ENCODE data around the gene RNF220.

The RNF220 gene

DNA sequence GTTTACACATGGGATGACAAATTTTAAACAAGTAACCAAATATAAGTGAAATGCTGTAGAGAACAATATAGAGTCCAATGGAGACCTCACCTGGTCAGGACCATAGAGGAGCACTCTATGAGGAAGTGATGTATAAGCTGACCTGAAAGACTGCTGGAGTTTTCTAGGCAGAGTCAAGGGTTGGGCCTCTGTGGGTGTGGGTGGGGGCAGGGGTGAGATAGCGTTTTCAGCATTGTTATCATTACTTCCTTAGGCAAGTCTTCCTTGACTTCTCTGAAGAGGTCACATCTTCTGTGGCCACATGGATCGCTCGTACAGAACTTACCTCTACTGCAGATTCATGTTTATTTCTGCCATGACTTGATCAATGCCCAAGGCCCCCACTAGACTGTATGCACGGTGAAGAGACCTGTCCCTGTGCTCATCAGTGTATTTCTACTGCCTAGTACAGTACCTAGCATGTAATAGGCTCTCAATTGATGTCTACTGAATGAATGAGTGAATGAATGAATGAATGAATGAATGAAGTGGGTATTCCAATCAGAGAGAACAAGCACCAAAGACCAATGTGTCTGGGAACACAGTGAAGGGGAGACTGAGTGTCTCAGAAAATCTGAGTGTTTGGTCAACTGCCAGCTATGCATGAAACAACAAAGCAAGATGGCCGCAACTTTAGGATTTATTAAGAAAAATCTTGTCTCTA lies 116.5 kb downstream of the RNF220 start:
- DNase-seq (ENCODE audit: low read depth in 2 of 2) = no peak

DNA sequence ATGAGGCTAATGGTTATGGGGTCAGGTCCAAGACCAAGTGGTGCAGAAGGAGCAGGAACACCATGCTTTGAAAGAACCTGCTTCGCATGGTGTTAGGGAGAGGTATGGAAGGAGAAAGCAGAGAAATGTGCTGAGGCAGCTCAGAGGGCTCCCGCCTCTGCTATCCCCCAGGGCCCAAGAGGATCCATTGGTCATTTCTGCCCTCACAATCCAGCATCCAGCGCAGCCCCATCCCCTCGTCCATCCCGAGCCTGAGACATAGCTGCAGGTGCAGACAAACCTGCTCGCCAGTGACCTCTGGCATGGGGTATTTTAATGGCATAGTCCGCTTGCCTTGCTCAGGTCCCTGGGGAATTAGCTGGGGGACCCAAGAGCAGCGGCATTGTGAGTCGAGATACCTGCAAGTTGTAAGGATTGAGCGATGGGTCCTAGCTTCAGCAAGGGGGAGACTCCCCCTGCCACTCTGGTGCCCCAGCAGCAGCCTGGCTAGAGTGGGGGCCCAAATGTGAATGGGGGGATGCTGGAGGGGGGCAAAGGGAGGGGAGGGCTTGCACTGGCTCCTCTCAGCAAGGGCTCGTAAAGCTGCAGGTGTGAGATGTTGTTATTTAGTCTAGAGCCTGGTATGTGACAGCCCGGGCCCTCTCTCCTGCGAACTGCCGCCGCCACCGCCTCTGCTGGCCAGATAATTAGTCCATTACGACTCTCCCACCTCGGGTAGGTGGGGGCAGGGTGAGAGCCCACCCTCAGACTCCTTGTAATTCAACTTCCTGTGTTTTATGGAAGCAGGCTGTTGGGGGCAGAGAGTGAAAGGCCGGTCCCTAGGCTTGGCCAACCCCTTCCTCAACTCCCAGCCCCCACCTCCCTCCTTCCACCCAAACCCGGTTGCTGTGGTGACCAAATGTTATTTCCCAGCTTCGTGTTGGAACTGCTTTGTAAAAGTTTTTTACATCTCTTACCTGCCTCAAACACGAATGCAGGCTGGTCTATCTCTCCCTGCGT lies 118.8 kb downstream of the RNF220 start:
- DNase-seq (ENCODE audit: low read depth in 2 of 2) = no peak

DNA sequence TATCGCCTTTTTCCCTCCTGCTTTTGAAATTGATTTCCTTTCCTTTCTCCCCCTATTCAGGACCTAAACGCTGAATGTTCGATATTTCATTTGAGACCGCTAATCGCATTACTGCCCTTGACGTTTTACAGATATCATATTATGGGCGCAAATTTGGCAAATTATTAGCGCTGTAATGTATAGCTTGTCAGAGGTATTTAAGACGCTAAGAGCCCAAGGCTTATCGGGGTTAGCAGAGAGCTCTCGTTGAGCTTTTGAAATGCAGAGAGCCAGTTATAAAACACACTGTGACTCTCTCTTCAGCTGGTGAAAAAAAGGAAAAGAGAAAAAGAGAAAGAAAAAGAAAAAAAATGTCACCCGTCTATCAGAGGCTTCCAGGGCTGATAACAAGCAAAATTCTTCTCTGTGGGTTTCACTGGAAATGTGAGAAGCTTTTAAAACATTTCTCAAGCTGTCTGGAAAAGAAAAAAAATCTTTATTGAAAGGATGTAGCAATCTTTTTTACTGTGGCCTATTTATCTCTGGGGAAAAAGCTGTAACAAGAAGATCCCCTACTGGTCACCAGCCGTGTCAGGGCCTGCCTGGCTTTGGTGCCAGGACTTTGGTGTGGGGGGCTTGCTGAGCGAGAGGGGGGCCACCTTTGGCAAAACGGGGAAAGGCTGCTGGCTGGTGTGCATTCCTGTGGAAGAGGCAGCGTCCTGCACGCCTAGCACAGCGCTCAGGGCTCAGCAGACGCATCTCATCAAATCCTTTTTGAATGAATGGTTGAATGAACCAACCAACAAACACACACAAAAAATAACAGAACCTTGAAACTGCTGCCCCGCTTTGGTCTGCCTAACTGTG lies 119.8 kb downstream of the RNF220 start:
- no peak for DNase-seq (ENCODE audit: low read depth in 2 of 2)

DNA sequence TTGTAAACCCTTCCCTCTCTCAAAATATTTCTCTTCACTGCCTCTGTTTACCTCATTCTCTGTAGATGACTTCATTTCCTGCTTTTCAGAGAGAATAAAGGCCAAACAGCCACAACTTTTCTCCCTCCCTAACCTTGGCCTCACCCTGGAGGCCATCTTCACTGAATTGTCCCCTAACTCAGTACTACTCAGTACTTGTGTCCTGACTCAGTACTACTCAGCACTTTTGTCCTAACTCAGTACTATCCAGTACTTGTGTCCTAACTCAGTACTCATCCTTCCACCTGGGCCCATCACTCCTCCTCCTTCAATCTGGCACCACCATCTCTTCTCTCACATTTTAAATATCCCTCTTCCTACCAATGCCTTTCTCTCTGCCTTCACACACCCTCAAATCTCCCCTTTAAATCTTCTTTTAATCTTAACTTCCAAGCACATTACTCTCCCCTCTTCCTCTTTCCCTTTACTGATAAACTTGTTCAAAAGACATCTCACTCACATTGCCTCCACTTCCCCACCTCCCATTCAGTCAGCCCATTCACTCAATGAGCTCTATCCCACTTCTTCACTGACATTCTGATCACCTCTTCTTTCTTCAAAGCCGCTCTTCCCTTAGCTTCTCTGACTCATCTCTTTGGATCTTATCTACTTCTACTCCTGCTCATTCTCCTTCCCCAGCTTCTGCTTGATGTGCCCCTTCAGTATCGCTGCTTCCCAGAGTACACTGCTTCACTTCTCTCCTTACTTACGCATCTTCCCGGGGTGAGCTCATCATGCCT lies 121.4 kb downstream of the RNF220 start:
- no peak for DNase-seq (ENCODE audit: low read depth in 2 of 2)

DNA sequence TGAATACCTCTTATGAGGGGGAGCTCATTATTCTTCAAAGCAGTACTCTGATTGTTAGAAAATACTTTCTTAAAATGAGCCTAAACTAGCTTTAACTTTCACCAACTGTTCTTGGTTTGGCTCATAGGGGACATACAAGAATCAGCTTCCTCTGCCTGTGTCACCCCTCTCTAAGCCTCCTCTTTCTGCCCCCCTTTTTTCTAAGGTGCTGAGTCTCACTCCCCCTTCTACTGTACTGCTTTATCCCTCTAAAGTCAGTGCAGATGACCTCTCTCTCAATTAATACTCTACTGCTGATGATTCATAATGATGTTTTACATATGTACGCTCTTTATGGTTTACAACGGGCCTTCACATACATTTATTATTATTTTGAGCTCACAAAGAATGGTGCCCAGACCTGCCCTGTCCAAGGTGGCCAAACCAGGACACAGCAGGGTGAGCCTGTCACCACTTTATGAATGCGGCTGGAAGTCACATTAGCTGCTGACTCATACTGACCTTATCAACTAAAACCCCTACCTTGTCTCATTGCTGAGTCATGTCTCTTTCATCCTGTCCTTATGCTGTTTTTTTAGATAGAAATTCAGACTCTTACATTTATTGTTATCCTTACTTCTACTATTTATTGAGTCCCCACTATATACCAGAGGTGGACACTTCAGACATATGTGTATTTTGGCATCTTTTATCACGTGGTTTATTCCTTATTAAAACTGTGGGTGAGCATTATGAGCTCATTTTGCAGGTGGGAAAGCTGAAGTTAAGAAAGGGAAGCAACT lies 126.9 kb downstream of the RNF220 start:
- no peak for DNase-seq (ENCODE audit: low read depth in 2 of 2)

DNA sequence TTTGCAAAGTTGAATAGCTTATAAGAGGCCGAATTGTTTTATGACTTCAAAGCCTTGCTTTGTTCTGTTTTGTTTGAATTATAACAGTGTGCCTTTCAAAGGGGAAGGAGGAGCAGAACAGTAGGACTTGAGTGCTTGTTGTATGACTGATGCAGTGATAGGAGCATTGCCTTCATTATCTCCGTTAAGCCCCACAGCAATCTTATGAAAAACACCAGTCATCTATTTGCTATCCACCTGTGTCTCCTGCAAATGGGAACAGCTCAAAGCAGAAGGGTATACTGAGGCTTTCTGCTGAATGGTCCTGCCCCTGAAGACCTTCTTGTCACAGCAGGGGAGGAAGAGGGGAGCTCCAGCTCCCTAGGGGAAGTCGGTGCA lies 127.5 kb downstream of the RNF220 start:
- no peak for DNase-seq (ENCODE audit: low read depth in 2 of 2)

DNA sequence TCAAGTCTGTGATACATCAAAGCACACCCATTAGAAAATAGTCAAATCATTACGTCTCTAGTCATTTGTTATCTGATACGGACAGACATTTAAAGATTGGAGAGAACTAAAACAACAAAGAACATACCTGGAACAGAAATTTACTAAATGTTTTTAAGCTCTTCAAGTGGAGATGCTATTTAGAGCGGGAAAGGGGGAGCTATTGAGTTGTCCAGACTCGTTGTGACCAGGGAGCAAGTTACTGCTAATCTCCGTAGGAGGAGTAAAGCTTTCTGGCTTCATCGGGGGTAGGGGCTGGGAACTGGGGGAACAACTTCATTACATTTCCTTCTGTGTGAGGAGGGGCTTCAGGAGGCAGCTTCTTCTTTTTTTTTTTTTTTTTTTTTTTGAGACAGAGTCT lies 129.7 kb downstream of the RNF220 start:
- no peak for DNase-seq (ENCODE audit: low read depth in 2 of 2)

DNA sequence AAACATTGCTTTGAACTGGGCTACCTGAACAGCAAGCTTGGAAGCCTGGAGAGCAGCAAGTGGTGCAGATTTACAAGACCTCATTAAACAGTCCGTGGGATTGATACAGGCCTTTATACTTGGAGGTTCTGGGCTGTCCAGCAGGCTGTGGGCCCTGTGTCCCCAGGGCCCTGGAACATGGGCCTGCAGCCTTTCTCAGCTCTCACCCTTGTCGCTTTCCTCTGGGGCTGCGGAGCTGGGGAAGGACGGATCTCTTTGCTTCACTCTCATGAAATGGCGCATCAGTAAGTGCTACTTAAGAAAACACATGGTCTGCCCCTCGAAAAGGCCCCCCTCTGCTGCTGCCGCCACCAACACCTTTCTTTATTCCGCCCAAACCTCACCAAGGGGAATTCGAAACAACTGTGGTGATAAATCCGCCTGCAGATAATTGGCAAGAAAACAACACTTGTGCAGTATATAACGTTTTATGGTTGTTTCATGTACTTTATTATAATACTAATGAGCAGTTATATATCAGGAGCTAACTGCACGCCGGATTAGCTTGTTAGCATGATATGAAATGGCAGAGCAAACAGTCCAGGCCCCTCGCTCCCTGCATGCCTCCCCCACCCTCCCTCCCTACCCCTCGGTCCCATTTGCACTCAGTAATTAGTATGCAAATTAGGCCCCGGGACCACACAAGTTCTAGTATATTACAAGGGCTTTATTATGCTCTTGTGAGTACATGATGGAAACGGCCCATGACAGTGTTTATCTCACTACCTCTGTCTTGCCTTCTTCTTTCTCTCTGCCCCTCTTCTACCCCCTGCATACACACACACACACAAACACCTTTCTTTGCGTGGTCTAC lies 131.5 kb downstream of the RNF220 start:
- DNase-seq (ENCODE audit: low read depth in 2 of 2) = no peak

DNA sequence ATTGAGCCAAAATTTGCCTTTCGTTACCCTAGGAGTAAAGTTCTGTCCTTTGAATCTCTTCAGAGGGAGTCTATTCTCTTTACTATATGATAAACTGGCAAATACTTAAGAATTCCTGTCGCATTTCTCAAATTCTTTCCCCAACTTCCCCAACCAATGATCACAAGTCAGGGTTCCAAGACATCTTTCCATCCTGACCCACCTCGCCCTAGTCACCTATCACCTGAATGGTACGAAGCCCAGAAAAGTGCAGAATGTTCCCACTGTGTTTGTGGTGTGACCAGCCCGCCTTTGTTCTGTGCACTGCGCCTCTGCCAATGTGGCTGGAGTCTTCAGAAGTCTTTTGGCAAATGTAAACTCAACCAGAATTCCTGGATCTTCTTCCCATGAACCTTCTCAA lies 132.5 kb downstream of the RNF220 start:
- DNase-seq (ENCODE audit: low read depth in 2 of 2) = no peak

DNA sequence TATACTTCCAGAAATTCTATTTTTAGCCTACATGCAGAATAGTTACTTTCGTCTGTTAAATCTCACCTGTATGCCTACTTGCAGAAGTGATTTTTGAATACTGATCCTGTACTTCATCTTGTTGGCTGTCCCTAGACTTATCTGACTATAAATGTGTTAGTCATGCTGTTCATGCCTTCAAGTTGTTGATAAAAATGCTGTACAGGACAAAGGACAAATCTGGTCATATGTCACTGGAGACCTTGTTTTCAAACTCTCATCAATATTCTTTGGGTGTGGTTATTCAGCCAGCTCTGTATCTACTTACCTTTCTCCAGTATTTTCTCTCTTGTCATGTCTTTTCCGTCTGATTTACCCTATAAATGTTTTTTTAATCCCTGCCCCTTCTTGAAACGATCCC lies 132.9 kb downstream of the RNF220 start:
- DNase-seq (ENCODE audit: low read depth in 2 of 2) = no peak

DNA sequence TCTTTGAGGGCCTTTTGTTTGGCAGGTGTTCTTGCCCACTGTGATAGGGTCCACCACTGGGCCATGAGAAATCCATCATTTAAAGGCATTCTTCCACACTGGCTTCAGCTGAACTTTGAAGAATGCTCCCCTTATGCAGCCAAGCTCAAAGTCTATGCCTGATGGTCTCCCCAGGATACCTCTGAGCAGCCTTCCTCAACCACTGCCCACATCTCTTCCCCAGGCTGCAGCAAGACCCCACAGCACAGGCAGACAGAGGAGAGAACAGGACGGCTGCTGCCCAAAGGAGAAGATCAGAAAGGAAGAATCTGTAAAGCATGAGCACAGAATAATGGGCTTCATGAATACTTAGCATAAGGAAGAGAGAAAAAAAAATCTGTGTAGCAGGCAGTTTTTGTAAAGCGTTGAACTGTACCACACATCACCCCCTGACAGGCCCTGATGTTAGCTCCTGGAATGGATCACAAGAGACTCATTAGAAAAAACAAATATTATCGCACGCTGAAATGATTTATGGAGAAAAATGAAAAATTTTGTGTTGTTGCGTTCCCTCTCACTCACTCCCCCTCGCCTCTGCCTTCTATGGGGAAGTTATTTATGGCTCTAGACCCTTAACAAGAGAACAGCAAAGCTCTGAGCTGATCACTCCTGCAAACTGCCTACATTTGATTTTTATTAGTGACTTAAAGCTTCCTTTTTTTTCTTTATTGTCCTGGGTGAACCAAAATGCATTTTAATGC lies 135.1 kb downstream of the RNF220 start:
- DNase-seq (ENCODE audit: low read depth in 2 of 2) = no peak

DNA sequence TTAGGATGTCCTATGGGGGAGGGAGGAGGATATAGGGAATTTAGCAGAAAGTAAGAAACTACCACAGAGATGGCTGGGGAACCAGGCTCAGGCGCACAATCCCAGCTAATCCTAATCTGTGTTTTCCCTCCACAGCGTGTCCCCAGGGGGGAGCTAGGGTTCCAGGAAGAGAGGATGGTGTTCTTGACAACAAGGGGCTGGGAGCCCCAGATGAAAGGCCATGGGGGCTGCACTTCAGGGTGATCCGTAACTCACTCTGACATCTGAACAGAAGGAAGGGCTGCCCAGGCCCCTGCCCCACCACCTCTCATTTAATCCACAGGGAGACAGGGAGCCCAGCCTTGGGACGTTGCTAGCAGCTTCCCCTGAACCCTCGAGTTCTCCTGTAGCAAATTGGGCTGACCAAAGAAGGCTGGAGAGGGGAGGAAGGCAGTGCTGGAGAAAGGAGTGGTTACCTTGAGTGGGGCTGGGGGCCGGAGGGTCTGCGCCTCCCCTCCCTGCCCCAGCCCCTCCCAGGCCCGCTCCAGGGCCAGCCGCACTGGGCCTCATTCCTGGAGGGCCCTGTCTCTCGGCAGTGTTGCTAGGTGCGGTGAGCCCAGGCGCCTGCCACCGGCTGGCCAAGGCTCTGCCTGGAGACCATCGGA lies 137.5 kb downstream of the RNF220 start:
- no peak for DNase-seq (ENCODE audit: low read depth in 2 of 2)

DNA sequence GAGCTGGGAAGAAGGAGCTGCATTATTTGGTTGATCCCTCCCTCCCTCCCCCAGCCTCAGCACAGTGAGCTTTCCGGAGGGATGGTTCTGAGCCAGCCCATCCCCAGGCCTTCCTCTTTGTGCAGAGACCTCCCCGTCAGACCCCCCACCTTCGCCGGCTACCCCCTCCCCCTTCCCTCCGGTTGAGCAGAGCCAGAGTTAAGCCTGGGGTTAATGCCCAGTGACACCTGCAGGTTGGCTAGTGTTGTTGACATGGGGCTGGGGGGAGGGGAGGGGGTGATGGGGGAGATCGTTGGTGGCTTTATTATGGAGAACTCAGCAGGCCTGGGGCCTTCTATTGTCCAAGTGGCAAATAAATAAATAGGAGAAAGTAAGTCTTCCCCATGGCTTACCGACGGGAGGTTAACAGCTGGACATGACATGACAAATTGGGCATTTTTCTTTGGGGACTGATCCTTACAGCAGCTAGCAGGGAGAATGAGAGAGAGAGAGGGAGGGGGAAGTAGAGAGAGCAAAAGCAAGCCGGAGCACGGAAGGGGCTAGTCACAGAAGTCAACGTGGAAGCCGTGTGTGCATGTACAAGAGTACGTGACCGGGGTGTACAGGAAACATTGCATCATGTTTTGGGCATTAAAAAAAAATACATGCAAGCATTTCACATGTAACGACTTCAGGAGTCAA lies 138.1 kb downstream of the RNF220 start:
- no peak for DNase-seq (ENCODE audit: low read depth in 2 of 2)

DNA sequence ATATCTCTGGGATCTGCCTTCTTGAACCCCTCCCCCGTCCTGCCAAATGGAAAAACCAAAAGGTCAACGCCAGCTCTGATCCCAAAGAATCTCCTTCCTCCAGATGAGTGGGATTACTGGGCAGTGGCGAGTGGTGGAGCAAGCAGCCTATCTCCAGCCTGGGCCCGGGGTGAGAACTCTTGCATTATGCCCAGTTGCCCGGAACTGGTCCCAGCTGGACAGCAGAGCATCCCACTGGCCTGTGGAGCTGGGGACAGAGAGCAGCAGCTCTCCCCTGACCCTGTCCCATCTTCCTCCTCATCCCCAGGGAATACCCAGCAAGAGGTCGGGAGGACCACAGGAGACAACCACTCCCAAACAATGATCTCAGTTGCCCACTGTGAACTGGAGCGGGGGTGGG lies 138.7 kb downstream of the RNF220 start:
- no peak for DNase-seq (ENCODE audit: low read depth in 2 of 2)

DNA sequence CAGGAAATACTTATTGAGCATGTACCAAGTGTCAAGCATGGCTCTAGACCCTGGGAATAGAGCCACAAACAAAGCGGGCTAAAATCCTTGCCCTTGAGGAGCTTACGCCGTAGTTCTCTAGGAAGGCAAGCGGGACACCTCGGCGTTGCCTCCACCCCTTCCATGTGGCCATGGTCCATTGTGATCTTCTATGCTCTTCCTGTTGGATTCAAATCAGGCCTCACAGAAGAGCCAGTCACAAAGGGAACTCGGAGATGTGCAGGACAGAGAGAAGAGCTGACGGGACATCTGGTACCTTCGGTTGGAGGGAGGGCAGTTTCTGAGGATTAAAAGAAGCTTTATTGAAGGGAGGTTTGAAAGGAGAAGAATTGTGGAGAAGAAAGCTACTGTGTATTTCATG lies 139.9 kb downstream of the RNF220 start:
- DNase-seq (ENCODE audit: low read depth in 2 of 2) = no peak

DNA sequence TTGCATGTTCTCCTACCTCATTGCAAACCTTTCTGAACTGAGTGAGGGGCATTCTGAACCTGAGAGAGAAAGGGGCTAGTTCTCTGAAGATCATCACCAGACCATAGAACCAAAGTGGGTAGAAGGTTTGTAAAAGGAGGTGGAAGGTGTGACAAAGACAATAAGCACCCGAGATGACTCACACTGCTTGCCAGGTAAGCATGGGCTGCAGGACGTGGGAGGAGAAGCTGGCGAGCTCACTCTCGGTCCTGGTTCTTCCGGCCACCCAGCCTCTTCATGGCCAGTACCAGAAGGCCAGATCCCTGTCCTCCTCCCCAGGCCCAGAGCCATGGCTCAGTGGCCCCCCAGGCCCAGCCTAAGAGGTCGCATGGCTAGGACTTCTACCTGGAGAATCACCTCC lies 140.9 kb downstream of the RNF220 start:
- no peak for DNase-seq (ENCODE audit: low read depth in 2 of 2)

DNA sequence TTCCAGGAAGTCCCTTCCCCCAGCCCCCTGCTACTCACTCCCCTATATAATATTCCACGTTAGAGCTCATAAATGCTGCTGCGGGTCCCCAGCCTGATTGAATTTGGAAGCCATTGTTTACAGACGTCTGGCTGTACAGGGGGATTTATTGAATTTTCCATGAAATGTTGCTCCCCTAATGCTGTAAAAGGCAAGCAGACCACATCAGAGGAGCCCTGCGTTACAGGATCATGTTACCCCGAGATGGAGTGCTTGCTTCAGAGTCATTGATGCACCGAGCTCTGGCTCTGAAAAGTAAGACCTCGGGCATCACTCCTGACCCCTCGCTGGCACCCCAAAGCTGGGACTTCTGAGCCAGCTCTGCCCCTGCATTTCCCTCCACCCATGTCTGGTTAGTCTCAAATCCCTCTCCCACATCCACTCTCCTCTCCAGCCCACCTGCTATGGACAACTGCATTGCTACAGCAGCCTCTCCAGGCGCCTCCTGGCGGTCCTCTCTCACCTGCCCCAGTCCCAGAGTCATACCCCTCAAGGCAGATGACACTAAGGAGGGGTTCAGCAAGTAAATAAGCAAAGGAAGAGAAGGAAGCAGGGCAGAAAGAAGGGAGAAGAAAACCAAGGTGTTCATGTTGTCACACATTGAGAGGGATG lies 141.5 kb downstream of the RNF220 start:
- no peak for DNase-seq (ENCODE audit: low read depth in 2 of 2)
